ENCODE data around the gene SNX30. TPM values are rescaled to one million over a fixed set of nuclear protein-coding genes. Genes with fewer than 3 reads are reported as not detected.
A peak's percentile ranks its signal among the peaks of the same experiment; 100 is the strongest.

Gene SNX30
- total RNA-seq, 1 experiment from 2014 or later, result 6.9 TPM

DNA sequence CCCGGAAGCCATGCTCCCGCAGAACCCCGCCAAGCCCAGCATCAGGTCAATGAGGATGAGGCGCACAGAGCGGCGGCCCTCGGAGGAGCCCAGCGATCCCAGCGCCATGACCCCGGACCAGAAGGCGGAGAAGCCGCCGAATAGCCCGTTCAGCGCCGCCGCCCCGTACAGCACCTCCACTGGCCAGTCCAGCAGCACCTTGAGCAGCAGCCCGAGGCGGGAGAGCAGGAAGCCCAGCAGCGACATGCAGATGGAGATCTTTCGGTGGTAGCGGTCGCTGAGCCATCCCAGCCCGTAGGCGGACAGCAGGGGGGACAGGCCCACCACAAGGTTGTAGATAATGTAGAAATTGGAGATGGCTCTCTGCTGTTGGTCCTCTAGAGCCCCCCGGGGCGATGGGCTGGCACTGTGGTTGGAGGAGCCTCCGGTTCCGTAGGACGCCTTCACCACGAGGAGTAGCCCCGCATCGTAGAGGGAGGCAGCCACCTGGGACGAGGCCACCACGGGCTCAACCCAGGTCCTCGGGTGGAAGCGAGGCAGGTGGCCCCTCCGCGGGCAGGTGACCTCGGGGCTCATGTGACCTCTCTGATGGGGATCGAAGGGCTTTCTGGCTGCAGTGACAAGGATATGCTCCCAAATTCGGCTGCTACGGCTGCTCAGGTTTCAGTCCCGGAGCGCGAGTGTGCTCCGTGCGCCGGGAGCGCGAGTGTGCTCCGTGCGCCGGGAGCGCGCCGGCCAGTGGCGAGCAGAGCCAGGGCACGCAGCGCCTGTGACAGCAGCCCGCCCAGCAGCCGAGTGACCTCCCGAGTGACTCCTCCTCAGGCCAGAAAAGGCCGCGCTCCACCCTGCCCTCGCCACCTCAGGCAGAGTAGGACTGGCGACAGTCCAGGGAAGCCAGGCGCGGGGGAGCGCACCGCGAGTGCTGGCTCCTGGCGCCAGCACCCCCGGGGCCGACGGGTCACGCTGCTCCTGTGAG is 139.8 kb downstream of the SNX30 start, which contains the start of gene SLC46A2:
Gene SLC46A2, minus strand, starts transcription at position 771 of the 976 bp plus-strand sequence. Its CDS starts 195 bp downstream, at position 576.
- H3K27me3 ChIP-seq (ENCODE audit: control insufficient read depth, insufficient read depth, low read length), result no peaks in the 10 kb centered on the region
- H3K36me3 ChIP-seq (ENCODE audit: control insufficient read depth, insufficient read depth, low read length), result no peaks in the 10 kb centered on the region
- no TSS peak for BruUV-seq (replicated peaks)
- CTCF ChIA-PET, result no interaction called here
- DNase-seq (ENCODE audit: low read depth, low spot score) (no peak), ATAC-seq (peak; percentile 44; the same call in 1 of the 2 replicates)
- POLR2A ChIA-PET, result no interaction called here
- no peak for TF ChIP-seq POLR2AphosphoS5 (IDR thresholded peaks at IDR 0.05; ENCODE audit: low read depth, low read length)
- TF ChIP-seq SIN3A (IDR thresholded peaks at IDR 0.05; ENCODE audit: borderline replicate concordance, insufficient read depth, low read depth, low read length), result no peak
- TF ChIP-seq, protein P1, sequence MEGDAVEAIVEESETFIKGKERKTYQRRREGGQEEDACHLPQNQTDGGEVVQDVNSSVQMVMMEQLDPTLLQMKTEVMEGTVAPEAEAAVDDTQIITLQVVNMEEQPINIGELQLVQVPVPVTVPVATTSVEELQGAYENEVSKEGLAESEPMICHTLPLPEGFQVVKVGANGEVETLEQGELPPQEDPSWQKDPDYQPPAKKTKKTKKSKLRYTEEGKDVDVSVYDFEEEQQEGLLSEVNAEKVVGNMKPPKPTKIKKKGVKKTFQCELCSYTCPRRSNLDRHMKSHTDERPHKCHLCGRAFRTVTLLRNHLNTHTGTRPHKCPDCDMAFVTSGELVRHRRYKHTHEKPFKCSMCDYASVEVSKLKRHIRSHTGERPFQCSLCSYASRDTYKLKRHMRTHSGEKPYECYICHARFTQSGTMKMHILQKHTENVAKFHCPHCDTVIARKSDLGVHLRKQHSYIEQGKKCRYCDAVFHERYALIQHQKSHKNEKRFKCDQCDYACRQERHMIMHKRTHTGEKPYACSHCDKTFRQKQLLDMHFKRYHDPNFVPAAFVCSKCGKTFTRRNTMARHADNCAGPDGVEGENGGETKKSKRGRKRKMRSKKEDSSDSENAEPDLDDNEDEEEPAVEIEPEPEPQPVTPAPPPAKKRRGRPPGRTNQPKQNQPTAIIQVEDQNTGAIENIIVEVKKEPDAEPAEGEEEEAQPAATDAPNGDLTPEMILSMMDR (IDR thresholded peaks at IDR 0.05), result no peak
- no peak for TF ChIP-seq TCF7L2 (IDR thresholded peaks at IDR 0.05; ENCODE audit: low read depth, low read length)
- TF ChIP-seq, protein P2, sequence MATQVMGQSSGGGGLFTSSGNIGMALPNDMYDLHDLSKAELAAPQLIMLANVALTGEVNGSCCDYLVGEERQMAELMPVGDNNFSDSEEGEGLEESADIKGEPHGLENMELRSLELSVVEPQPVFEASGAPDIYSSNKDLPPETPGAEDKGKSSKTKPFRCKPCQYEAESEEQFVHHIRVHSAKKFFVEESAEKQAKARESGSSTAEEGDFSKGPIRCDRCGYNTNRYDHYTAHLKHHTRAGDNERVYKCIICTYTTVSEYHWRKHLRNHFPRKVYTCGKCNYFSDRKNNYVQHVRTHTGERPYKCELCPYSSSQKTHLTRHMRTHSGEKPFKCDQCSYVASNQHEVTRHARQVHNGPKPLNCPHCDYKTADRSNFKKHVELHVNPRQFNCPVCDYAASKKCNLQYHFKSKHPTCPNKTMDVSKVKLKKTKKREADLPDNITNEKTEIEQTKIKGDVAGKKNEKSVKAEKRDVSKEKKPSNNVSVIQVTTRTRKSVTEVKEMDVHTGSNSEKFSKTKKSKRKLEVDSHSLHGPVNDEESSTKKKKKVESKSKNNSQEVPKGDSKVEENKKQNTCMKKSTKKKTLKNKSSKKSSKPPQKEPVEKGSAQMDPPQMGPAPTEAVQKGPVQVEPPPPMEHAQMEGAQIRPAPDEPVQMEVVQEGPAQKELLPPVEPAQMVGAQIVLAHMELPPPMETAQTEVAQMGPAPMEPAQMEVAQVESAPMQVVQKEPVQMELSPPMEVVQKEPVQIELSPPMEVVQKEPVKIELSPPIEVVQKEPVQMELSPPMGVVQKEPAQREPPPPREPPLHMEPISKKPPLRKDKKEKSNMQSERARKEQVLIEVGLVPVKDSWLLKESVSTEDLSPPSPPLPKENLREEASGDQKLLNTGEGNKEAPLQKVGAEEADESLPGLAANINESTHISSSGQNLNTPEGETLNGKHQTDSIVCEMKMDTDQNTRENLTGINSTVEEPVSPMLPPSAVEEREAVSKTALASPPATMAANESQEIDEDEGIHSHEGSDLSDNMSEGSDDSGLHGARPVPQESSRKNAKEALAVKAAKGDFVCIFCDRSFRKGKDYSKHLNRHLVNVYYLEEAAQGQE (IDR thresholded peaks at IDR 0.05; ENCODE audit: insufficient read depth in 1 of 2, low read depth in 2 of 2, low read length in 1 of 2), result no peak
- intact Hi-C loops (cut with micrococcal nuclease; ENCODE audit: unreplicated experiment), result no loop called here
- no peaks in the 10 kb centered on the region for H3K9me3 ChIP-seq (ENCODE audit: control insufficient read depth, insufficient read depth, low read depth, low read length)
- no peaks in the 10 kb centered on the region for H3K4me1 ChIP-seq (ENCODE audit: control insufficient read depth, insufficient read depth, low read length)
- in situ Hi-C loops (cut with HindIII; ENCODE audit: low pct_unique_long_range_greater_than_20kb, low sequenced_read_pairs), result no loop called here
- no peak within 1 kb of the TSS for H3K27ac ChIP-seq (ENCODE audit: low read length)
- H3K4me3 ChIP-seq (ENCODE audit: low read depth in 2 of 2, low read length in 2 of 2), result peak within 1 kb of the TSS in 1 of 2 experiments; percentile 11; a peak in 1 of 4 replicates

DNA sequence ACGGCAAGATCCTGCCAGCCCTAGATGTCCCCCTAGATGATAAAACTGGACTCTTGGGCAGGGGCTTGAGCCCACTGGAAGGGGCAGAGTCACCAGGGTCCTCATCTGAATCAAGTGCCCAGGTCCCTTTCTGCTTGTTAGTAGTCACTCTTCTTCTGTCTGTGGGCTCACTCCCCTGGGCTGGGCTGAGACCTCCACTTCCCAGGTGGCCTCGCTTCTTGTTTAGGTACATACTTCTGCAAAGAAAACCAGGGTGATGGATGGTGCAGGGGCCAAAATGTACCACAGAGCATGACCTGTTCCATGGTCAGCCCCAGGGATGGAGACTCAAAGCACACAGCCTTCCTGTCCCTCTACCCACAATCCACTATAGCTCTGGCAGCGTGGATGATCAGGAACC is 141.0 kb downstream of the SNX30 start:
- H3K4me1 ChIP-seq (ENCODE audit: control insufficient read depth, insufficient read depth, low read length), result no peaks in the 10 kb centered on the region
- no peaks in the 10 kb centered on the region for H3K36me3 ChIP-seq (ENCODE audit: control insufficient read depth, insufficient read depth, low read length)
- in situ Hi-C loops (cut with HindIII; ENCODE audit: low pct_unique_long_range_greater_than_20kb, low sequenced_read_pairs), result no loop called here
- H3K9me3 ChIP-seq (ENCODE audit: control insufficient read depth, insufficient read depth, low read depth, low read length), result no peaks in the 10 kb centered on the region
- H3K27me3 ChIP-seq (ENCODE audit: control insufficient read depth, insufficient read depth, low read length), result no peaks in the 10 kb centered on the region
- H3K4me3 ChIP-seq (ENCODE audit: low read depth in 2 of 2, low read length in 2 of 2), result no peak overlapping the region
- TF ChIP-seq TCF7L2 (IDR thresholded peaks at IDR 0.05; ENCODE audit: low read depth, low read length) (no peak), POLR2AphosphoS5 (IDR thresholded peaks at IDR 0.05; ENCODE audit: low read depth, low read length) (no peak), SIN3A (IDR thresholded peaks at IDR 0.05; ENCODE audit: borderline replicate concordance, insufficient read depth, low read depth, low read length) (no peak)
- TF ChIP-seq, protein P1 (IDR thresholded peaks at IDR 0.05), result no peak
- TF ChIP-seq, protein P2 (IDR thresholded peaks at IDR 0.05; ENCODE audit: insufficient read depth in 1 of 2, low read depth in 2 of 2, low read length in 1 of 2), result no peak
- no peak overlapping the region for H3K27ac ChIP-seq (ENCODE audit: low read length)
- no peak for ATAC-seq
- POLR2A ChIA-PET, result no interaction called here
- no TSS peak for BruUV-seq (replicated peaks)
- intact Hi-C loops (cut with micrococcal nuclease; ENCODE audit: unreplicated experiment), result no loop called here
- DNase-seq (ENCODE audit: low read depth, low spot score), result no peak
- CTCF ChIA-PET, result no interaction called here

Data from Panc1 (cell line).